ENCODE results near the gene ASIC4. TPM values are rescaled to one million over a fixed set of nuclear protein-coding genes. Genes with fewer than 3 reads are reported as not detected.

Gene ASIC4
- total and polyA plus RNA-seq, 9 of the 15 experiments (the other 6 are each of a cell fraction or from before 2014, with no cell fraction given) = 0.07 to 19.2 (median 4.8) TPM

DNA sequence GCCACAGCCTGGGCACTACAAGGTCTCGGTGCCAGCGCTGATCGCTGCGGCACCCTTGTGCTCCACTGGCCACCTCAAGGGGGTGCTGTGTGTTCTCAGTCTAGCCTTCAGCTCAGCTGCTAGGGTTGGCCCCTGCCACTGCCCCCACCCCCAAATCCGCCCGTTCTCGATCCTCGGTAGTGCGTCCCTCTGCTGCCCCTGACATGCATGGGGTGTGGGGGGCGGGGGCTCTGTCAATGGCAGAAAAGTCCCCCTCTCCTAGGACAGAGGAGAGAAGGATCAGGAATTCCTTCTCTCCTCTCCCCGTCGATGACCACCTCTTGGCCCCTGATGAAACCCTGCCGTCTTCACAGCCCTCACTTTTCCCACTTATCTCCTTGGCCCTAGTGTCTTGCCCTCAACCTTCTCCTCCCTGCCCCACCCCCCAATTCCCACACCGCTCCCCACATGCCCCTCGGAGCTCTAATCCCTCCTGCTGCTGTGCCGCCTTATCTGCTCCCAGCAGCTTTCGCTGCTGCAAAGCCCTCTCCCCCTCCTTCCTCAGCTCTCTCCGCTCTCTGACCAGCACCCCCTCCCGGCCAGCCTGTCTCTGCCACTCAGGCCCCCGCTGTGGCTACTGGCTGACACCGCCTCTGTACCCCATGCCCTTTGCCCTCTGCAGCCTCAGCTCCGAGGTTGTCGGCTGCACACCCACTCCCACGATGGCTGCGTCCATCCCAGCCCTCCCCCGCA is 4.3 kb upstream of the ASIC4 start (continued):
- TF ChIP-seq, protein P1, sequence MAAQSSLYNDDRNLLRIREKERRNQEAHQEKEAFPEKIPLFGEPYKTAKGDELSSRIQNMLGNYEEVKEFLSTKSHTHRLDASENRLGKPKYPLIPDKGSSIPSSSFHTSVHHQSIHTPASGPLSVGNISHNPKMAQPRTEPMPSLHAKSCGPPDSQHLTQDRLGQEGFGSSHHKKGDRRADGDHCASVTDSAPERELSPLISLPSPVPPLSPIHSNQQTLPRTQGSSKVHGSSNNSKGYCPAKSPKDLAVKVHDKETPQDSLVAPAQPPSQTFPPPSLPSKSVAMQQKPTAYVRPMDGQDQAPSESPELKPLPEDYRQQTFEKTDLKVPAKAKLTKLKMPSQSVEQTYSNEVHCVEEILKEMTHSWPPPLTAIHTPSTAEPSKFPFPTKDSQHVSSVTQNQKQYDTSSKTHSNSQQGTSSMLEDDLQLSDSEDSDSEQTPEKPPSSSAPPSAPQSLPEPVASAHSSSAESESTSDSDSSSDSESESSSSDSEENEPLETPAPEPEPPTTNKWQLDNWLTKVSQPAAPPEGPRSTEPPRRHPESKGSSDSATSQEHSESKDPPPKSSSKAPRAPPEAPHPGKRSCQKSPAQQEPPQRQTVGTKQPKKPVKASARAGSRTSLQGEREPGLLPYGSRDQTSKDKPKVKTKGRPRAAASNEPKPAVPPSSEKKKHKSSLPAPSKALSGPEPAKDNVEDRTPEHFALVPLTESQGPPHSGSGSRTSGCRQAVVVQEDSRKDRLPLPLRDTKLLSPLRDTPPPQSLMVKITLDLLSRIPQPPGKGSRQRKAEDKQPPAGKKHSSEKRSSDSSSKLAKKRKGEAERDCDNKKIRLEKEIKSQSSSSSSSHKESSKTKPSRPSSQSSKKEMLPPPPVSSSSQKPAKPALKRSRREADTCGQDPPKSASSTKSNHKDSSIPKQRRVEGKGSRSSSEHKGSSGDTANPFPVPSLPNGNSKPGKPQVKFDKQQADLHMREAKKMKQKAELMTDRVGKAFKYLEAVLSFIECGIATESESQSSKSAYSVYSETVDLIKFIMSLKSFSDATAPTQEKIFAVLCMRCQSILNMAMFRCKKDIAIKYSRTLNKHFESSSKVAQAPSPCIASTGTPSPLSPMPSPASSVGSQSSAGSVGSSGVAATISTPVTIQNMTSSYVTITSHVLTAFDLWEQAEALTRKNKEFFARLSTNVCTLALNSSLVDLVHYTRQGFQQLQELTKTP (IDR thresholded peaks at IDR 0.05; ENCODE audit: low read depth in 1 of 2, partially characterized antibody in 2 of 2) = peak in 1 of 2 experiments; percentile 61
- TF ChIP-seq, protein P2, sequence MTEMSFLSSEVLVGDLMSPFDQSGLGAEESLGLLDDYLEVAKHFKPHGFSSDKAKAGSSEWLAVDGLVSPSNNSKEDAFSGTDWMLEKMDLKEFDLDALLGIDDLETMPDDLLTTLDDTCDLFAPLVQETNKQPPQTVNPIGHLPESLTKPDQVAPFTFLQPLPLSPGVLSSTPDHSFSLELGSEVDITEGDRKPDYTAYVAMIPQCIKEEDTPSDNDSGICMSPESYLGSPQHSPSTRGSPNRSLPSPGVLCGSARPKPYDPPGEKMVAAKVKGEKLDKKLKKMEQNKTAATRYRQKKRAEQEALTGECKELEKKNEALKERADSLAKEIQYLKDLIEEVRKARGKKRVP (CRISPR knock-in tag; IDR thresholded peaks at IDR 0.05) = no peak
- TF ChIP-seq ZNF586 (CRISPR knock-in tag; conservative IDR thresholded peaks at IDR 0.05) = no peak
- no peak for TF ChIP-seq STAG1 (CRISPR knock-in tag; IDR thresholded peaks at IDR 0.05; ENCODE audit: borderline replicate concordance)
- no peak for TF ChIP-seq ELK3 (CRISPR knock-in tag; IDR thresholded peaks at IDR 0.05)
- no peak for TF ChIP-seq ZBTB17 (CRISPR knock-in tag; IDR thresholded peaks at IDR 0.05)
- no peak for TF ChIP-seq MAFG (tag; conservative IDR thresholded peaks at IDR 0.05)
- TF ChIP-seq POLR3G (IDR thresholded peaks at IDR 0.05; ENCODE audit: extremely low read depth, insufficient read length, insufficient replicate concordance) = no peak
- no peak for TF ChIP-seq ID3 (CRISPR knock-in tag; IDR thresholded peaks at IDR 0.05)
- TF ChIP-seq ID3 (tag; IDR thresholded peaks at IDR 0.05) = no peak
- TF ChIP-seq, protein P3, sequence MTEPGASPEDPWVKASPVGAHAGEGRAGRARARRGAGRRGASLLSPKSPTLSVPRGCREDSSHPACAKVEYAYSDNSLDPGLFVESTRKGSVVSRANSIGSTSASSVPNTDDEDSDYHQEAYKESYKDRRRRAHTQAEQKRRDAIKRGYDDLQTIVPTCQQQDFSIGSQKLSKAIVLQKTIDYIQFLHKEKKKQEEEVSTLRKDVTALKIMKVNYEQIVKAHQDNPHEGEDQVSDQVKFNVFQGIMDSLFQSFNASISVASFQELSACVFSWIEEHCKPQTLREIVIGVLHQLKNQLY (CRISPR knock-in tag; conservative IDR thresholded peaks at IDR 0.05) = no peak
- TF ChIP-seq ZNF134 (CRISPR knock-in tag; conservative IDR thresholded peaks at IDR 0.05) = no peak
- TF ChIP-seq BCLAF1 (IDR thresholded peaks at IDR 0.05; ENCODE audit: borderline replicate concordance in 1 of 2, control insufficient read depth in 1 of 2, low read depth in 2 of 2, low read length in 1 of 2) = 0 out of 4 replicates have a peak, but pooled peaks of 1 of the 2 experiments have one; percentile 43
- TF ChIP-seq DIDO1 (tag; IDR thresholded peaks at IDR 0.05; ENCODE audit: low read depth) = no peak

Data from K562 (cell line).